Left ventricle myocardium inferior (tissue), 1 donor: ENCODE results near the gene THSD4. TPM values are rescaled to one million over a fixed set of nuclear protein-coding genes. Genes with fewer than 3 reads are reported as not detected.

Source experiments
- DNase-seq: peaks from one replicate; pipeline ENCODE4 v3.0.0-alpha.2; 2020
- H3K27ac ChIP-seq: fragments of 200-600 bp; replicated peaks from 2 replicates; pipeline ENCODE4 v1.8.0; 2021
- H3K27me3 ChIP-seq: fragments of 200-600 bp; 2 replicates; pipeline ENCODE4 v1.8.0; 2021; ENCODE audit warnings: low read depth
- H3K36me3 ChIP-seq: fragments of 200-600 bp; 2 replicates; pipeline ENCODE4 v1.8.0; 2021
- H3K4me1 ChIP-seq: fragments of 200-600 bp; 2 replicates; pipeline ENCODE4 v1.8.0; 2021
- H3K4me3 ChIP-seq: fragments of 200-600 bp; 2 replicates; pipeline ENCODE4 v1.8.0; 2021; ENCODE audit warnings: mild to moderate bottlenecking, moderate library complexity
- H3K9me3 ChIP-seq: fragments of 200-600 bp; replicated peaks from 2 replicates; pipeline ENCODE4 v1.8.0; 2021
- CTCF ChIP-seq: fragments of 200-600 bp; IDR thresholded peaks from 2 replicates; pipeline ENCODE4 v1.8.0; 2021; ENCODE audit warnings: antibody characterized with exemption, mild to moderate bottlenecking, borderline replicate concordance
- intact Hi-C: fragments of 100-400 bp; cut with micrococcal nuclease; formaldehyde crosslinking; loops from one replicate; pipeline ENCODE4 v1.11.0; 2022
- total RNA-seq: library from RNA; stranded (reverse); fragmentation: NEBNext Ultra II Directional; extraction: Animal tissue kit (Norgen Biotek cat#: 25700); gene quantifications from one replicate; pipeline ENCODE4 v1.2.1, GENCODE V29; 2021
- donor health status: DM: no; HTN: yes; CAD: no; lungs with severe emphysema.

THSD4 gene
- total RNA-seq, 1 donor from 2014 or later, result 95.8 TPM

GRCh38 chr15:71532994-71533393, 417.7 kb downstream of the THSD4 start:
- Histone ChIP-seq H3K27ac (no peak overlapping the region), H3K27me3 (no peaks in the 10 kb centered on the region), H3K36me3 (no peaks in the 10 kb centered on the region), H3K4me3 (no peak overlapping the region), H3K4me1 (peaks cover 18% of the 10 kb centered on the region), H3K9me3 (peaks cover 4% of the 10 kb centered on the region)
- DNase-seq, result no peak
- intact Hi-C loops, result no loop called here
- peak; percentile 70 for TF ChIP-seq CTCF

- Histone ChIP-seq H3K36me3 (no peaks in the 10 kb centered on the region), H3K4me1 (peaks cover 5% of the 10 kb centered on the region), H3K27me3 (no peaks in the 10 kb centered on the region), H3K27ac (no peak overlapping the region), H3K4me3 (no peak overlapping the region), H3K9me3 (peaks cover under 1% of the 10 kb centered on the region)
- intact Hi-C loops, result no loop called here
- TF ChIP-seq CTCF, result no peak
- no peak for DNase-seq
Measured at GRCh38 chr15:71538181-71538580, 422.9 kb downstream of the THSD4 start.

- Histone ChIP-seq H3K36me3 (peaks cover 3% of the 10 kb centered on the region), H3K27ac (no peak overlapping the region), H3K4me3 (no peak overlapping the region), H3K27me3 (no peaks in the 10 kb centered on the region), H3K4me1 (peaks cover 6% of the 10 kb centered on the region), H3K9me3 (no peaks in the 10 kb centered on the region)
- intact Hi-C loops, result no loop called here
- TF ChIP-seq CTCF, result no peak
- DNase-seq, result no peak
Measured at GRCh38 chr15:71541746-71542145, 426.5 kb downstream of the THSD4 start.

GRCh38 chr15:71542836-71543235, 427.6 kb downstream of the THSD4 start:
- no peak for TF ChIP-seq CTCF
- no peak for DNase-seq
- Histone ChIP-seq H3K27me3 (no peaks in the 10 kb centered on the region), H3K27ac (no peak overlapping the region), H3K9me3 (no peaks in the 10 kb centered on the region), H3K4me1 (peaks cover 14% of the 10 kb centered on the region), H3K4me3 (no peak overlapping the region), H3K36me3 (peaks cover 3% of the 10 kb centered on the region)
- intact Hi-C loops, result no loop called here

GRCh38 chr15:71543413-71543812, 428.1 kb downstream of the THSD4 start:
- Histone ChIP-seq H3K4me1 (peaks cover 20% of the 10 kb centered on the region), H3K9me3 (no peaks in the 10 kb centered on the region), H3K4me3 (no peak overlapping the region), H3K36me3 (peaks cover 3% of the 10 kb centered on the region), H3K27me3 (no peaks in the 10 kb centered on the region), H3K27ac (no peak overlapping the region)
- TF ChIP-seq CTCF, result no peak
- intact Hi-C loops, result no loop called here
- DNase-seq, result no peak
